HG03064 (cell line): ENCODE data around the gene GFRA1.
"Not testable (repeated sequence)": the region's sequence is repeated elsewhere in the genome, so short reads cannot be mapped to it uniquely, and the experiment has no call there.

Experiments used
- ATAC-seq: cut with Tn5 transposase; IDR thresholded peaks from one replicate; pipeline ENCODE4 v1.9.1; 2021; ENCODE audit warnings: low read depth; ENCODE audit not compliant: unreplicated experiment

Gene GFRA1

GRCh38 chr10:116079355-116079754, 193.7 kb downstream of the GFRA1 start:
- no peak for ATAC-seq

- ATAC-seq: no peak
Measured at GRCh38 chr10:116076621-116077020, 196.4 kb downstream of the GFRA1 start.

GRCh38 chr10:116073510-116073909, 199.5 kb downstream of the GFRA1 start:
- no peak for ATAC-seq

- ATAC-seq: no peak
Measured at GRCh38 chr10:116073001-116073400, 200.0 kb downstream of the GFRA1 start.

- ATAC-seq: no peak
Measured at GRCh38 chr10:116071453-116072148, 201.4 kb downstream of the GFRA1 start.

GRCh38 chr10:116070743-116071320, 202.2 kb downstream of the GFRA1 start:
- no peak for ATAC-seq

- ATAC-seq: no peak
Measured at GRCh38 chr10:116069856-116070255, 203.2 kb downstream of the GFRA1 start.

- ATAC-seq: no peak
Measured at GRCh38 chr10:116067825-116068224, 205.2 kb downstream of the GFRA1 start.

GRCh38 chr10:116063107-116063506, 209.9 kb downstream of the GFRA1 start:
- no peak for ATAC-seq

- ATAC-seq: no peak
Measured at GRCh38 chr10:116060864-116061263, 212.1 kb downstream of the GFRA1 start.

- no peak for ATAC-seq
Measured at GRCh38 chr10:116059320-116059719, 213.7 kb downstream of the GFRA1 start.

- ATAC-seq: no peak
Measured at GRCh38 chr10:116056445-116057293, 216.3 kb downstream of the GFRA1 start.

GRCh38 chr10:116055917-116056252, 217.1 kb downstream of the GFRA1 start:
- no peak for ATAC-seq

GRCh38 chr10:116055252-116055916, 217.6 kb downstream of the GFRA1 start:
- ATAC-seq: no peak

GRCh38 chr10:116053910-116054309, 219.1 kb downstream of the GFRA1 start:
- no peak for ATAC-seq

GRCh38 chr10:116053009-116053730, 219.8 kb downstream of the GFRA1 start:
- ATAC-seq: not testable (repeated sequence)

- ATAC-seq: not testable (repeated sequence)
Measured at GRCh38 chr10:116052522-116052921, 220.5 kb downstream of the GFRA1 start.

- ATAC-seq: no peak
Measured at GRCh38 chr10:116049974-116050304, 223.1 kb downstream of the GFRA1 start.

GRCh38 chr10:116049158-116049973, 223.6 kb downstream of the GFRA1 start:
- ATAC-seq: no peak
